NCI-H1105 (cell line): Measurements from ENCODE around the gene CEP95.

ENCODE experiments used
- DNase-seq: peaks from one replicate; lab custom pipeline; 2025; lab: John Stamatoyannopoulos, UW

Gene CEP95

GRCh38 chr17:64515829-64516228 is 9.1 kb downstream of the CEP95 start:
- DNase-seq = no peak

- DNase-seq = no peak
These were observed 12.8 kb downstream of the CEP95 start for GRCh38 chr17:64519601-64520000.

- DNase-seq = no peak
These were observed 13.6 kb downstream of the CEP95 start for GRCh38 chr17:64520359-64520758.

- DNase-seq = no peak
These were observed 21.1 kb downstream of the CEP95 start for GRCh38 chr17:64527914-64528313.

- no peak for DNase-seq
These were observed 22.4 kb downstream of the CEP95 start for GRCh38 chr17:64529221-64529620.

GRCh38 chr17:64531955-64532371 is 25.2 kb downstream of the CEP95 start:
- DNase-seq = no peak

GRCh38 chr17:64532409-64532808 is 25.6 kb downstream of the CEP95 start:
- DNase-seq = no peak

GRCh38 chr17:64533784-64534183 is 27.0 kb downstream of the CEP95 start:
- DNase-seq = no peak

- DNase-seq = no peak
These were observed 27.4 kb downstream of the CEP95 start for GRCh38 chr17:64534187-64534586.

GRCh38 chr17:64535357-64535756 is 28.6 kb downstream of the CEP95 start:
- DNase-seq = no peak

GRCh38 chr17:64536913-64537312 is 30.1 kb downstream of the CEP95 start:
- DNase-seq = no peak

GRCh38 chr17:64537488-64537887 is 30.7 kb downstream of the CEP95 start:
- no peak for DNase-seq

- DNase-seq = no peak
These were observed 31.8 kb downstream of the CEP95 start for GRCh38 chr17:64538508-64539130.

GRCh38 chr17:64540118-64540776 is 33.5 kb downstream of the CEP95 start:
- DNase-seq = no peak

- no peak for DNase-seq
These were observed 38.0 kb downstream of the CEP95 start for GRCh38 chr17:64544742-64545141.

GRCh38 chr17:64546716-64547115 is 39.9 kb downstream of the CEP95 start:
- no peak for DNase-seq

GRCh38 chr17:64547319-64547718 is 40.5 kb downstream of the CEP95 start:
- no peak for DNase-seq

GRCh38 chr17:64551461-64551860 is 44.7 kb downstream of the CEP95 start:
- DNase-seq = no peak

GRCh38 chr17:64554028-64554637 is 47.4 kb downstream of the CEP95 start:
- no peak for DNase-seq

GRCh38 chr17:64555281-64555680 is 48.5 kb downstream of the CEP95 start:
- DNase-seq = no peak

- DNase-seq = no peak
These were observed 57.3 kb downstream of the CEP95 start for GRCh38 chr17:64564098-64564497.

GRCh38 chr17:64565563-64565962 is 58.8 kb downstream of the CEP95 start:
- no peak for DNase-seq

- no peak for DNase-seq
These were observed 65.0 kb downstream of the CEP95 start for GRCh38 chr17:64571746-64572145.
